ENCODE measurements around the gene GRK2. TPM values are rescaled to one million over a fixed set of nuclear protein-coding genes. Genes with fewer than 3 reads are reported as not detected.

The GRK2 gene
- total and polyA plus RNA-seq, 2 of the 13 experiments (the other 11 are each of a cell fraction or from before 2014, with no cell fraction given) = 31.3 to 42.4 TPM

DNA sequence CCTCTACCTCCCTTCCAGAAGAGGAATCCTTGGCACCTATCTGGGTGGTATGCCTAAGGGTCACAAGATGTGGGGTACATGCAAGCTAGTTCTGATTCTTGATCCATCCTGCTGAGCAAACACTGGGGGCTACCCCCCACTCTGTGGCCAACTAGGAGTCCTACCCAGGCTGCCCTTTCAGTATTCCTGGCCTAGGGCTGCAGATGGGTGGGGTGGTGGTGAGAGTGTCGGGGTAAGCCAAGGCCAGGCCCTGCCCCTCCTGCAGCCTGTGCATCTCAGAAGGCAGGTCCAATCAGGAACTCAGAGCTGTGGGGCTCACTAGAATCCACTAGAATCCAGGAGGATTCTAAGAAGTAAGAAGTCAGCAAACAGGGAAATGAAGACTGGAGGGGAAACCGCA lies 47.9 kb downstream of the GRK2 start:
- ChIA-PET CTCF (ENCODE audit: low intra/inter-chr PET ratio, low total read pairs) (no interaction called here), POLR2A (interaction anchor here (0.6 to 1.0 kb wide), 2 partner anchors 53 to 87 kb away, joined by 3 read pairs; partner anchors contain the start of gene PPP1CA)
- no peak overlapping the region for H3K27ac ChIP-seq (ENCODE audit: extremely low read length, insufficient read depth, low read length)
- intact Hi-C loops (cut with micrococcal nuclease; ENCODE audit: unreplicated experiment) (loop anchor here (10.0 kb wide), 1 partner anchor 199 kb away; the partner anchor contains the start of gene KDM2A), in situ Hi-C loops (cut with HindIII; ENCODE audit: extremely low pct_ligation_motif_present, low pct_unique_long_range_greater_than_20kb) (no loop called here)
- DNase-seq (ENCODE audit: low spot score) (no peak), FAIRE-seq (no peak), ATAC-seq (no peak)
- H3K36me3 ChIP-seq (replicated peaks in 1 of 2; ENCODE audit: control insufficient read depth in 1 of 2, insufficient read depth in 2 of 2, low read length in 2 of 2) = no peaks in the 10 kb centered on the region
- no peaks in the 10 kb centered on the region for H3K27me3 ChIP-seq (ENCODE audit: control insufficient read depth in 1 of 2, insufficient read depth in 2 of 2, low read length in 2 of 2)
- no peak overlapping the region for H3K4me3 ChIP-seq (replicated peaks in 1 of 3; ENCODE audit: insufficient read depth in 1 of 3, low read depth in 2 of 3, low read length in 3 of 3)
- 100% methylated on average over 2 of the region's 2 CpGs for WGBS (ENCODE audit: low lambda C conversion rate)
- H3K4me1 ChIP-seq (ENCODE audit: insufficient read depth, low read length) = peaks cover 15% of the 10 kb centered on the region
- H3K9ac ChIP-seq (ENCODE audit: insufficient read depth, low read depth, low read length) = no peak overlapping the region
- H3K9me3 ChIP-seq (ENCODE audit: low read length) = no peaks in the 10 kb centered on the region
- BruUV-seq (replicated peaks) = no TSS peak
- H4K20me1 ChIP-seq (ENCODE audit: insufficient read depth, low read length) = no peaks in the 10 kb centered on the region
- H3K79me2 ChIP-seq (ENCODE audit: insufficient read depth, low read length) = no peaks in the 10 kb centered on the region
- H2AFZ ChIP-seq (ENCODE audit: low read length) = no peak overlapping the region
- H3K4me2 ChIP-seq (ENCODE audit: low read depth, low read length) = no peak overlapping the region
- TF ChIP-seq MTERF4 (CRISPR knock-in tag; IDR thresholded peaks at IDR 0.05) = no peak
- no peak for TF ChIP-seq KMT2B (CRISPR knock-in tag; IDR thresholded peaks at IDR 0.05)
- TF ChIP-seq RFXANK (CRISPR knock-in tag; IDR thresholded peaks at IDR 0.05) = no peak

DNA sequence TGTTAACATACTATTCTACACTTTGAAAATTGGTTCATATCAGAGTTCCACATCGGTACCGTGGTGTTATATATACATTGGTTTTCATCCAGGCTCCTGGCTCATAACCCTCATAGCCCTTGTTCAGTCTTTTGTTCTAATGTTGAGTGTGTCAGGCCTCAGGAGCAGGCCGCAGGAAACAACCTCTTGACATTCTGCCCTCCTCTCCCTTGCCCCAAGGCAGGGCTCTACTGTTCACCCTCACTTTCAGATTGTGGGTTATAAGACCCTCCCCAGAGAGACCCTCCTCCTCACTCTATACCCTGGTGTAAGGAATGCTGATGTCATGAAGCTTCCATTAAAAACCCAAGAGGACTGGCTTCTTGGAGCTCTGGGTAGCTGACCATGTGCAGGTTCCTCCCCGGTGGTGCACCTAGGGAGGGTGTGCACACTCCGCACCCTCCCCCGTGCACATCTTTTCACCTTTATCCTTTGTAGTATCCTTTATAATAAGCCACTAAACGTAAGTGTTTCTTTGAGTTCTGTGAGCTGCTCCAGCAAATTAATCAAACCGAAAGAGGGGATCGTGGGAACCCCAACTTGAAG lies 49.1 kb downstream of the GRK2 start:
- DNase-seq (ENCODE audit: low spot score) (no peak), ATAC-seq (no peak), FAIRE-seq (no peak)
- Histone ChIP-seq H3K9me3 (ENCODE audit: low read length) (no peaks in the 10 kb centered on the region), H3K4me3 (replicated peaks in 1 of 3; ENCODE audit: insufficient read depth in 1 of 3, low read depth in 2 of 3, low read length in 3 of 3) (no peak overlapping the region), H2AFZ (ENCODE audit: low read length) (no peak overlapping the region), H3K27ac (ENCODE audit: extremely low read length, insufficient read depth, low read length) (no peak overlapping the region), H3K9ac (ENCODE audit: insufficient read depth, low read depth, low read length) (no peak overlapping the region), H3K79me2 (ENCODE audit: insufficient read depth, low read length) (no peaks in the 10 kb centered on the region), H3K4me1 (ENCODE audit: insufficient read depth, low read length) (peaks cover 15% of the 10 kb centered on the region), H4K20me1 (ENCODE audit: insufficient read depth, low read length) (no peaks in the 10 kb centered on the region), H3K36me3 (replicated peaks in 1 of 2; ENCODE audit: control insufficient read depth in 1 of 2, insufficient read depth in 2 of 2, low read length in 2 of 2) (no peaks in the 10 kb centered on the region), H3K4me2 (ENCODE audit: low read depth, low read length) (no peak overlapping the region; the same call in 1 of the 2 replicates), H3K27me3 (ENCODE audit: control insufficient read depth in 1 of 2, insufficient read depth in 2 of 2, low read length in 2 of 2) (no peaks in the 10 kb centered on the region)
- CTCF ChIA-PET (ENCODE audit: low intra/inter-chr PET ratio, low total read pairs) = no interaction called here
- intact Hi-C loops (cut with micrococcal nuclease; ENCODE audit: unreplicated experiment) = loop anchor here (5.0 to 10.0 kb wide), 2 partner anchors 201 to 233 kb away; partner anchors contain the start of gene KDM2A
- POLR2A ChIA-PET = interaction anchor here (0.6 to 3.8 kb wide), 2 partner anchors 11 to 27 kb away, joined by 3 to 35 read pairs; partner anchors contain the start of gene SSH3
- BruUV-seq (replicated peaks) = no TSS peak
- in situ Hi-C loops (cut with HindIII; ENCODE audit: extremely low pct_ligation_motif_present, low pct_unique_long_range_greater_than_20kb) = loop anchor here (5.0 kb wide), 2 partner anchors 53 to 233 kb away; no protein-coding TSS in a partner anchor
- 63% methylated on average over 9 of the region's 9 CpGs for WGBS (ENCODE audit: low lambda C conversion rate)
- TF ChIP-seq ATF2 (CRISPR knock-in tag; IDR thresholded peaks at IDR 0.05) (no peak), POGZ (CRISPR knock-in tag; IDR thresholded peaks at IDR 0.05) (no peak), ZNF460 (CRISPR knock-in tag; IDR thresholded peaks at IDR 0.05; ENCODE audit: borderline replicate concordance) (no peak), KDM3A (CRISPR knock-in tag; IDR thresholded peaks at IDR 0.05; ENCODE audit: low read depth) (no peak), MBNL3 (CRISPR knock-in tag; conservative IDR thresholded peaks at IDR 0.05) (no peak), SP1 (IDR thresholded peaks at IDR 0.05) (no peak), SP1 (CRISPR knock-in tag; IDR thresholded peaks at IDR 0.05) (no peak), KMT2B (CRISPR knock-in tag; IDR thresholded peaks at IDR 0.05) (no peak), MATR3 (CRISPR knock-in tag; IDR thresholded peaks at IDR 0.05) (no peak), ELF3 (CRISPR knock-in tag; IDR thresholded peaks at IDR 0.05) (no peak), ZNF747 (CRISPR knock-in tag; IDR thresholded peaks at IDR 0.05; ENCODE audit: borderline replicate concordance) (no peak), ATRX (CRISPR knock-in tag; IDR thresholded peaks at IDR 0.05; ENCODE audit: borderline replicate concordance) (no peak), POLR2AphosphoS2 (IDR thresholded peaks at IDR 0.05; ENCODE audit: low read depth, low read length) (no peak)
- TF ChIP-seq, protein P1, sequence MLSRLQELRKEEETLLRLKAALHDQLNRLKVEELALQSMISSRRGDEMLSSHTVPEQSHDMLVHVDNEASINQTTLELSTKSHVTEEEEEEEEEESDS (CRISPR knock-in tag; IDR thresholded peaks at IDR 0.05; ENCODE audit: borderline replicate concordance) = no peak

Data from HepG2 (cell line).